ENCODE data around the gene ZNF154.
"Not testable (repeated sequence)": the region's sequence is repeated elsewhere in the genome, so short reads cannot be mapped to it uniquely, and the experiment has no call there.

ZNF154 gene

GRCh38 chr19:57708641-57709361 lies at the start of gene ZNF154:
ZNF154 (minus strand) TSS chr19:57709204; CDS start chr19:57708971, 233 bp downstream.
- no peak for DNase-seq

- no peak for DNase-seq
Observed at GRCh38 chr19:57757941-57758340, 48.9 kb upstream of the ZNF154 start.

- no peak for DNase-seq
Observed at GRCh38 chr19:57755031-57755430, 46.0 kb upstream of the ZNF154 start.

GRCh38 chr19:57754091-57754673 lies 45.2 kb upstream of the ZNF154 start:
- no peak for DNase-seq

GRCh38 chr19:57748029-57748428 lies 39.0 kb upstream of the ZNF154 start:
- no peak for DNase-seq

GRCh38 chr19:57747472-57747807 lies 38.4 kb upstream of the ZNF154 start:
- DNase-seq = no peak

- DNase-seq = peak; percentile 88
Observed at GRCh38 chr19:57746580-57747471, 37.8 kb upstream of the ZNF154 start, which contains the start of gene ZNF776. ZNF776 (plus strand) TSS chr19:57746815; CDS start chr19:57747059, 244 bp downstream.

- not testable (repeated sequence) for DNase-seq
Observed at GRCh38 chr19:57738770-57739169, 29.8 kb upstream of the ZNF154 start.

- peak; percentile 13 for DNase-seq
Observed at GRCh38 chr19:57738320-57738719, 29.3 kb upstream of the ZNF154 start.

- DNase-seq = no peak
Observed at GRCh38 chr19:57720878-57721277, 11.9 kb upstream of the ZNF154 start.

- DNase-seq = no peak
Observed at GRCh38 chr19:57719901-57720519, 11.0 kb upstream of the ZNF154 start.

- no peak for DNase-seq
Observed at GRCh38 chr19:57719424-57719823, 10.4 kb upstream of the ZNF154 start.

- DNase-seq = no peak
Observed at GRCh38 chr19:57712222-57712621, 3.2 kb upstream of the ZNF154 start.

- DNase-seq = no peak
Observed at GRCh38 chr19:57709616-57710015, 612 bp upstream of the ZNF154 start.

- no peak for DNase-seq
Observed at GRCh38 chr19:57706346-57706745, 2.7 kb downstream of the ZNF154 start.

GRCh38 chr19:57701625-57702024 lies 7.4 kb downstream of the ZNF154 start:
- no peak for DNase-seq

- DNase-seq = no peak
Observed at GRCh38 chr19:57689750-57690149, 19.3 kb downstream of the ZNF154 start.

- DNase-seq = no peak
Observed at GRCh38 chr19:57688011-57688763, 20.8 kb downstream of the ZNF154 start.

GRCh38 chr19:57687363-57688010 lies 21.5 kb downstream of the ZNF154 start:
- no peak for DNase-seq

GRCh38 chr19:57686727-57687126 lies 22.3 kb downstream of the ZNF154 start:
- DNase-seq = no peak

- peak; percentile 13 for DNase-seq
Observed at GRCh38 chr19:57682226-57682766, 26.7 kb downstream of the ZNF154 start.

- DNase-seq = no peak
Observed at GRCh38 chr19:57675881-57676280, 33.1 kb downstream of the ZNF154 start.

Measured in NCI-H2029 (cell line).